Medulla oblongata (tissue), 1 donor: Measurements from ENCODE around the gene SLC5A4.
"Not testable (repeated sequence)": the region's sequence is repeated elsewhere in the genome, so short reads cannot be mapped to it uniquely, and the experiment has no call there.

Source experiments
- DNase-seq: peaks from one replicate; pipeline ENCODE4 v3.0.0-alpha.2; 2015; ENCODE audit errors: extremely low spot score

The SLC5A4 gene

GRCh38 chr22:32255217-32255616 is at the start of gene SLC5A4:
TSS of gene SLC5A4 (minus strand) at chr22:32255347. CDS start at chr22:32255329, 18 bp downstream.
- DNase-seq = no peak

GRCh38 chr22:32293921-32294320 is 38.8 kb upstream of the SLC5A4 start:
- DNase-seq = not testable (repeated sequence)

DNA sequence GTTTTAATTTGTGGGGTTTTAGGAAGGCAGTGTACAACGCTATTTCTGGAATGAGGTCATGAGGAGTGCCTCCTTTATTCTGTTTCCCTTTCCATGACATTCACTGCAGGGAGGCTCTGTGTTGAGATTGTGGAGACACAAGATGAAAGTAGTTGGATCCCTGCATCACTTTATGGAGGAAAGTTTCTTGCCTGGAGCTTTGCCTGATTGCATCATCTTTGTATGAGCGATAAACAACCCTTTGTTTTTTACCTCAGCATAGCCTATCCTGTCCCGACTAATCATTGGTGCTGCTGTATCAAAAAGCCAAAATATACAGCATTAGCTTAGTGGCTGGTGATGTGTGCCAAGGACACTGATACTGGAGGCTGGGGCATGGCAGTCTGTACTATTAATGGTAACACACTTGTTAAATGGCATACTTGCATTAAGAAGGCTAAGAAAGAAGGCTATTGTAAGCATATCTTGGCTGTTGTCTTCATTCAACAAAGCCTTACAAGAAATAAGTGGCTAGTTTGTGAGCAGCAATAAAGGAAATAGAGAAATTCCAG is 31.2 kb upstream of the SLC5A4 start:
- DNase-seq = no peak

DNA sequence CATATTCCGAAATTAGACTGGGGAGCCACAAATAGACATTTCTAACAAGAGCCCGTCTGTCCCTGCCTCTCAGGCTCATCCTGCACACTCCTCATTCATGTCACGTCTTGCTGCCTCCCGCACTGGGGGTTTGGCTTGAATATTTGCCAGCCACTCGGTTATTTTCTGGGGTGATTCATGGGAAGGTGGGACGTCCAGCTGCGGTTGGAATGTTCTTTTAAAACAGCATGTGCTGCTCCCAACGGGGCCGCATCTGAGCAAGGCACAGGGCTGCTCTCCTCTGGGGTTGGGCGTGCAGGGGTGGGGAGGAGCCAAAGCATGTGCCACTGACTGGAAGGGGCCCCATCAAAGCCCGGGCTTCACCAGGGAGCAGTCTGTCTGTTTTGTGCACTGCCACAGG is 25.9 kb upstream of the SLC5A4 start:
- no peak for DNase-seq

DNA sequence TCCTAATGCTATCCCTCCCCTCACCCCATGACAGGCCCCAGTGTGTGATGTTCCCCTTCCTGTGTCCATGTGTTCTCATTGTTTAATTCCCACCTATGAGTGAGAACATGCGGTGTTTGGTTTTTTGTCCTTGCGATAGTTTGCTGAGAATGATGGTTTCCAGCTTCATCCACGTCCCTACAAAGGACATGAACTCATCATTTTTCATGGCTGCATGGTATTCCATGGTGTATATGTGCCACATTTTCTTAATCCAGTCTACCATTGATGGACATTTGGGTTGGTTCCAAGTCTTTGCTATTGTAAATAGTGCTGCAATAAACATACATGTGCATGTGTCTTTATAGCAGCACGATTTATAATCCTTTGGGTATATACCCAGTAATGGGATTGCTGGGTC is 20.2 kb upstream of the SLC5A4 start:
- not testable (repeated sequence) for DNase-seq

- no peak for DNase-seq
Observed at GRCh38 chr22:32271389-32271788, 16.2 kb upstream of the SLC5A4 start.

DNA sequence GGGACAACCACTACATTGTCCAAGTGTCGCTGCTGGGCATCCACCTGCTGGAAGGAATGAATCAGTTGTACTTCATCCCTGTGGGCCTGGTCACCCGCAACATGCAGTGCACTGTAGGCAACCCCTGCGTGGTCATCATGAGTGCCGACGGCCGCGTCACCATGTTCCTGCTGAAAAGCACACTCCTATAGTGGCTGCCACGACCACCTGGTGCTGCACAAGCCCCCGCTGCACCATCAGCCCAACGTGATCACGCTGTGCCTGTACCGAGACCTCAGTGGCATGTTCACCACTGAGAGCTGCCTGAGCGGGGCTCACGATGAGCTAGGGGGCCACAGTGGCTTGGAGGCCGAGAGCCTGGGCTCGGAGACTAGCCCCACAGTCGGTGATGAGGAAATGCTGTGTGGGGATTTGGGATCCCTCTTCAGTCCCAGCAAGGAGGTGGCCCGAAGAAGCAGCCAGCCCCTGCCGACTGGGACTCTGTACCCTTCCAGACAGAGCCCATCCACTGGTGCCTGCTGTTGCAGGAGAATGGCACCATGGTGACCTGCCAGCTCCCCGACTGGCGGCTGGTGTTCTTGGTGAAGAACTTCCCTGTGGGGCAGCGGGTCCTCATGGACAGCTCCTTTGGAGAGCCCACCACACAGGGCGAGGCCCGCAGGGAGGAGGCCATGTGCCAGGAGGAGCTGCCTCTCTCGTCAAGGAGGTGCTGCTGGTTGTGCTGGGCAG is 15.7 kb upstream of the SLC5A4 start:
- DNase-seq = no peak

- no peak for DNase-seq
Observed at GRCh38 chr22:32269316-32269715, 14.2 kb upstream of the SLC5A4 start.

DNA sequence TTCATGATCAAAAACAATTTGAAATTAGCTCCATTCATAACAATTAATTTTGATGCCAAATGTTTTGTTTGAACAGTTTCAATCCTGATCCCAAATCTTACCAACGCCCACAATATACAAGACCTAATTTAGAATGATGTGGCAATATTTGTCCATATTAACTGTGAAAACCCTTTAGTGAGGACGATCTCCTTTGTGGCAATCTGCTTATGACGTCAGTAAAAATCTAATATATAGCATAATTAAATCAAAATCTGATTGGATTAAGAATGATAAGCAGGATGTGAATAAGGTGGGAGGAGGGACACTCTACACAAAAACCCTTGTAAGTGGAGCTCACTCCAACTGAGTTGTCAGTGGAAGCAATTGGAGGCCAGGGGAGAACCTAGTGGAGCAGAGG is 11.9 kb upstream of the SLC5A4 start:
- DNase-seq = no peak

DNA sequence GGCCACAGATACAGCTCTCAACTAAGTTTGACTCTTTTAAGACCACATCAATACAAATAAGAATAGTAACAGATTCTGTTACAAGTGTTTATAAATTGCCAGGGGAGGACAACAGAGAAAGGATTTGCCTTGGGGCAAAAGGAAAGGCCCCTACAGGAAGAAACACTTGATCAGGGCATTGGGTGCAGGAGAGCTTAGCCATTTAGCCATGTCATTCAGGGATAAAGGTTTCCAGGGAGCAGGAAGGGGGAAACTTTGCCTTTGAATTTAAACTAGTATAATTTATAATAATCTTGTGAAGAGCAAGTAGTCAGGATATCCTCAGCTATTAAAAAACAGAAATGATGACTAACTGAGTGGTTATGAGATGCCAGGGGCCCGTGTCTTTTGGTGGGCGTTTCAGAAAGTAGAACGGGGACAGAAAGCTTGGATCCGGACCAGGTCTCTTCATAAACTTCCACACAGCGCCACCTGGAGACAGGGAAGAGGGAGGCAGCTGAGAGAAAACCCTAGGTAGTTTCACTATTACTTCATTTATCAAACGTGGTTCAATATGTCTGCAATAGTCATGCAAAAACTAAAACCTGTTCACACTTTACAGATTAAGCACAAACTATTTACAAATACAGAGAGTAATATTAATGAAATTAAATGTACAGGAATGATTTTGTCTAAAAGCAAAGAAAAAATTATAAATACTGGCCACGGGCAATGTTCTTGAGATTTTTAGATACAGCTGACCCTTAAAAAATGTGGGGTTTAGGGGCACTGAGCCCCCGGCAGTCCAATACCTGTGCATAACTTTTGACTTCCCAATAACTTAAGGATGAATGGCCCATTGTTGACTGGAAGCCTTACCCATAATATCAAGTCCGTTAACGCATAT is 11.0 kb upstream of the SLC5A4 start:
- DNase-seq = peak; percentile 92

DNA sequence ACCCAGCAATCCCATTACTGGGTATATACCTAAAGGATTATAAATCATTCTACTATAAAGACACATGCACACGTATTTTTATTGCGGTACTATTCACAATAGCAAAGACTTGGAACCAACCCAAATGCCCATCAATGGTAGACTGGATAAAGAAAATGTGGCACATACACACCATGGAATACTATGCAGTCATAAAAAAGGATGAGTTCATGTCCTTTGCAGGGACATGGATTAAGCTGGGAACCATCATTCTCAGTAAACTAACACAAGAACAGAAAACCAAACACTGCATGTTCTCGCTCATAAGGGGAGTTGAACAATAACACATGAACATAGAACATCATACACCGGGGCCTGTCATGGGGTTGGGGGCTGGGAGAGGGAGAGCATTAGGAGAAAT is 8.5 kb upstream of the SLC5A4 start:
- DNase-seq = not testable (repeated sequence)

DNA sequence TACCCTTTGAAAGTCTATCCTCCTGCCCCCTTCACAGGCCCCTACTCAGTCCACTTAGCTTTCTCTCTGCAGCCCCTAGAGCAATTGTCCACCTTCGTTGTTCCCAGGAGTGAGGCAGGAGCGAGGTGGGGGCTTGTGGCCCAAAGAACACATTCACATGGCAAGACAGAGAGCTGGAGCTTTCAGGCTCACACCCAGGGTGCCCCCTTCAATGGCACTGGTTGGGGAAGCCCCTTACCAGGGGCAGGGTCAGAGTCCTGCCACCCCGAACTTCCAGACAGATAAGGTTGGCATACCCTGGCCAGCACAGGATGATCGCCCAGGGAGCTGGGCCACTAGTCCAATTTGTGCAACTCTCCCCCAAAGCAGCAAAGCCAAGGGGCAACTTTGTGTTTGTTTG is 6.2 kb upstream of the SLC5A4 start:
- no peak for DNase-seq

- DNase-seq = no peak
Observed at GRCh38 chr22:32258791-32259190, 3.6 kb upstream of the SLC5A4 start.

GRCh38 chr22:32255726-32256125 is 579 bp upstream of the SLC5A4 start:
- no peak for DNase-seq

- no peak for DNase-seq
Observed at GRCh38 chr22:32249231-32249630, 5.9 kb downstream of the SLC5A4 start.

GRCh38 chr22:32248276-32248675 is 6.9 kb downstream of the SLC5A4 start:
- DNase-seq = no peak

GRCh38 chr22:32246166-32246565 is 9.0 kb downstream of the SLC5A4 start:
- DNase-seq = no peak

DNA sequence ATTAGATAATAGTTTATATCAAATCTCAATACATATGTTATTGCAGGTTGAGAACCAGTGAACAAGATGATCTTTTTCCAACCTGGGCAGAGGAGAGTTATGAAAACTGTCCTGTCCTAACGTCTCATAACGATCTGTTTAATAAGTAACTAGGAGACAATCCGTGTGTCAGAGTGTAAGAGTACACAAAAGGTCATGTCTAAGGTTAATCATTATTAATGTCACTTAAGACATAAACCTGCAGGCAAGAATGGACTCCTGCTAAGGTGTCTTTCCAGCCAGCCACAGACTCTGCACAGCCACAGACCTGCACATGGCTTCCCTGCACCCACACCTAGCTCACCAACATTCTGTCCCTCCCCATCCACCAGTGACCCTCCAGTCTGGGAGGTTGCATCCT is 10.1 kb downstream of the SLC5A4 start:
- DNase-seq = no peak

DNA sequence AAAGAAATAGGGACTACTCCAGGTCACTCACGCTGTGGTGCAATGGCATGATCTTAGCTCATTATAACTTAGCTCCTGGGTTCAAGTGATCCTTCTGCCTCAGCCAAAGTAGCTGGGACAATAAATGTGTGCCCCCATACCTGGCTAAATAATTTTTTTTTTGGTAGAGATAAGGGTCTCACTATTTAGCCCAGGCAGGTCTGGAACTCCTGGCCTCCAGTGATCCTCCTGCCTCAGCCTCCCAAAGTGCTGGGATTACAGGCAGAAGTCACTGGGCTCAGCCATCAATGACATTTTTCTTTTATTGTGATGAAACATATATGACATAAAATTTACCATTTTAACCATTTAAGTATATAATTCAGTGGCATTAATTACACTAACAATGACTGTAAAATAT is 10.6 kb downstream of the SLC5A4 start:
- DNase-seq = no peak

GRCh38 chr22:32240461-32240860 is 14.7 kb downstream of the SLC5A4 start:
- no peak for DNase-seq

- DNase-seq = no peak
Observed at GRCh38 chr22:32237906-32238305, 17.2 kb downstream of the SLC5A4 start.

GRCh38 chr22:32236970-32237369 is 18.2 kb downstream of the SLC5A4 start:
- DNase-seq = no peak

- DNase-seq = peak; percentile 8
Observed at GRCh38 chr22:32233091-32233490, 22.1 kb downstream of the SLC5A4 start.
